Measurements from ENCODE around the gene MAPK14.

MAPK14 gene

DNA sequence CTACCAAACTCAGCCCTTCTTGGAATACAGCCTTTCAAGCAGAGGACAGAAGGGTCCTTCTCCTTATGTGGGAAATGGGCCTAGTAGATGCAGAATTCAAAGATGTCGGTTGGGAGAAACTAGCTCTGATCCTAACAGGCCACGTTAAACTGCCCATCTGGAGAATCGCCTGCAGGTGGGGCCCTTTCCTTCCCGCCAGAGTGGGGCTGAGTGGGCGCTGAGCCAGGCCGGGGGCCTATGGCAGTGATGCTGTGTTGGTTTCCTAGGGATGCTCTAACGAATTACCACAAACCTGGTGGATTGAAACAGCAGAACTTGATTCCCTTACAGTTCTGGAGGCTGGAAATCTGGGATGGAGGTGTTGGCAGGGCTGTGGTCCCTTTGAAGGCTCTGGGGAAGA lies 111.8 kb downstream of the MAPK14 start:
- H3K27ac ChIP-seq (replicated peaks) = no peak overlapping the region
- no peak overlapping the region for H3K4me3 ChIP-seq (replicated peaks; ENCODE audit: insufficient read depth, low read length)
- no peak for DNase-seq (ENCODE audit: low read depth in 1 of 2, low spot score in 1 of 2)
- TF ChIP-seq POLR2AphosphoS5 (IDR thresholded peaks at IDR 0.05; ENCODE audit: low read depth) = no peak
- TF ChIP-seq CTCF (IDR thresholded peaks at IDR 0.05; ENCODE audit: insufficient read depth, low read length) = peak; percentile 10
- no peaks in the 10 kb centered on the region for H3K27me3 ChIP-seq (ENCODE audit: insufficient read depth, poor library complexity, severe bottlenecking)

GRCh38 chr6:36139991-36140710 lies 112.5 kb downstream of the MAPK14 start:
- Histone ChIP-seq H3K27me3 (ENCODE audit: insufficient read depth, poor library complexity, severe bottlenecking) (no peaks in the 10 kb centered on the region), H3K27ac (replicated peaks) (no peak overlapping the region), H3K4me3 (replicated peaks; ENCODE audit: insufficient read depth, low read length) (no peak overlapping the region)
- DNase-seq (ENCODE audit: low read depth in 1 of 2, low spot score in 1 of 2) = no peak
- TF ChIP-seq CTCF (IDR thresholded peaks at IDR 0.05; ENCODE audit: insufficient read depth, low read length) (no peak), POLR2AphosphoS5 (IDR thresholded peaks at IDR 0.05; ENCODE audit: low read depth) (no peak), SPI1 (IDR thresholded peaks at IDR 0.05; ENCODE audit: borderline replicate concordance, low read depth) (no peak), GABPA (IDR thresholded peaks at IDR 0.05; ENCODE audit: low read depth) (no peak)
- TF ChIP-seq, protein P1, sequence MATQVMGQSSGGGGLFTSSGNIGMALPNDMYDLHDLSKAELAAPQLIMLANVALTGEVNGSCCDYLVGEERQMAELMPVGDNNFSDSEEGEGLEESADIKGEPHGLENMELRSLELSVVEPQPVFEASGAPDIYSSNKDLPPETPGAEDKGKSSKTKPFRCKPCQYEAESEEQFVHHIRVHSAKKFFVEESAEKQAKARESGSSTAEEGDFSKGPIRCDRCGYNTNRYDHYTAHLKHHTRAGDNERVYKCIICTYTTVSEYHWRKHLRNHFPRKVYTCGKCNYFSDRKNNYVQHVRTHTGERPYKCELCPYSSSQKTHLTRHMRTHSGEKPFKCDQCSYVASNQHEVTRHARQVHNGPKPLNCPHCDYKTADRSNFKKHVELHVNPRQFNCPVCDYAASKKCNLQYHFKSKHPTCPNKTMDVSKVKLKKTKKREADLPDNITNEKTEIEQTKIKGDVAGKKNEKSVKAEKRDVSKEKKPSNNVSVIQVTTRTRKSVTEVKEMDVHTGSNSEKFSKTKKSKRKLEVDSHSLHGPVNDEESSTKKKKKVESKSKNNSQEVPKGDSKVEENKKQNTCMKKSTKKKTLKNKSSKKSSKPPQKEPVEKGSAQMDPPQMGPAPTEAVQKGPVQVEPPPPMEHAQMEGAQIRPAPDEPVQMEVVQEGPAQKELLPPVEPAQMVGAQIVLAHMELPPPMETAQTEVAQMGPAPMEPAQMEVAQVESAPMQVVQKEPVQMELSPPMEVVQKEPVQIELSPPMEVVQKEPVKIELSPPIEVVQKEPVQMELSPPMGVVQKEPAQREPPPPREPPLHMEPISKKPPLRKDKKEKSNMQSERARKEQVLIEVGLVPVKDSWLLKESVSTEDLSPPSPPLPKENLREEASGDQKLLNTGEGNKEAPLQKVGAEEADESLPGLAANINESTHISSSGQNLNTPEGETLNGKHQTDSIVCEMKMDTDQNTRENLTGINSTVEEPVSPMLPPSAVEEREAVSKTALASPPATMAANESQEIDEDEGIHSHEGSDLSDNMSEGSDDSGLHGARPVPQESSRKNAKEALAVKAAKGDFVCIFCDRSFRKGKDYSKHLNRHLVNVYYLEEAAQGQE (IDR thresholded peaks at IDR 0.05; ENCODE audit: insufficient replicate concordance, low read depth) = no peak

DNA sequence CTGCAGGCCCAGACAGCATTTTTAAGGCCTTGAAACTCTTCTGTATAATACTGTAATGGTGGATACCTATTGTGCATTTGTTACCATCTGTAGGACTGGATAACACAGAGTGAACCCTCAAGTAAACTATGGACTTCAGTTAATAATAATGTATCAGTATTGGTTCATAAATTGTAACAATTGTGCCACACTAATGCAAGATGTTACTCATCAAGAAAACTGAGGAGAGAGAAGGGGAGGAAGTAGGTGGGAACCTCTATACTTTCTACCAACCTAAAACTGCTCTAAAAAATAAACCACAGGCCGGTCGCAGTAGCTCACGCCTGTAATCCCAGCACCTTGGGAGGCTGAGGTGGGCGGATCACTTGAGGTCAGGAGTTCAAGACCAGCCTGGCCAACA lies 113.5 kb downstream of the MAPK14 start:
- TF ChIP-seq CTCF (IDR thresholded peaks at IDR 0.05; ENCODE audit: insufficient read depth, low read length) (no peak), SPI1 (IDR thresholded peaks at IDR 0.05; ENCODE audit: borderline replicate concordance, low read depth) (no peak), GABPA (IDR thresholded peaks at IDR 0.05; ENCODE audit: low read depth) (no peak), POLR2AphosphoS5 (IDR thresholded peaks at IDR 0.05; ENCODE audit: low read depth) (no peak)
- TF ChIP-seq, protein P1 (IDR thresholded peaks at IDR 0.05; ENCODE audit: insufficient replicate concordance, low read depth) = no peak
- Histone ChIP-seq H3K4me3 (replicated peaks; ENCODE audit: insufficient read depth, low read length) (no peak overlapping the region), H3K27me3 (ENCODE audit: insufficient read depth, poor library complexity, severe bottlenecking) (no peaks in the 10 kb centered on the region), H3K27ac (replicated peaks) (no peak overlapping the region)
- peak in 1 of 2 experiments; percentile 61 for DNase-seq (ENCODE audit: low read depth in 1 of 2, low spot score in 1 of 2)

GRCh38 chr6:36141961-36142360 lies 114.4 kb downstream of the MAPK14 start:
- no peak for TF ChIP-seq POLR2AphosphoS5 (IDR thresholded peaks at IDR 0.05; ENCODE audit: low read depth)
- no peak for TF ChIP-seq GABPA (IDR thresholded peaks at IDR 0.05; ENCODE audit: low read depth)
- no peak for TF ChIP-seq SPI1 (IDR thresholded peaks at IDR 0.05; ENCODE audit: borderline replicate concordance, low read depth)
- TF ChIP-seq CTCF (IDR thresholded peaks at IDR 0.05; ENCODE audit: insufficient read depth, low read length) = no peak
- TF ChIP-seq, protein P1 (IDR thresholded peaks at IDR 0.05; ENCODE audit: insufficient replicate concordance, low read depth) = no peak
- Histone ChIP-seq H3K4me3 (replicated peaks; ENCODE audit: insufficient read depth, low read length) (no peak overlapping the region), H3K27me3 (ENCODE audit: insufficient read depth, poor library complexity, severe bottlenecking) (no peaks in the 10 kb centered on the region), H3K27ac (replicated peaks) (no peak overlapping the region)
- no peak for DNase-seq (ENCODE audit: low read depth in 1 of 2, low spot score in 1 of 2)
